Upper lobe of right lung (tissue), 1 donor: ENCODE results near the gene IRGC. TPM values are rescaled to one million over a fixed set of nuclear protein-coding genes. Genes with fewer than 3 reads are reported as not detected.

Experiments
- ATAC-seq: fragments of 200-7000 bp; cut with Tn5 transposase; one replicate; pipeline ENCODE4 v1.9.1; 2020; ENCODE audit warnings: mild to moderate bottlenecking, moderate library complexity
- DNase-seq: peaks from one replicate; pipeline ENCODE4 v3.0.0-alpha.2; 2020
- H3K27ac ChIP-seq: fragments of 200-600 bp; one replicate; pipeline ENCODE4 v1.8.0; 2022
- H3K27me3 ChIP-seq: fragments of 200-600 bp; one replicate; pipeline ENCODE4 v1.8.0; 2022; ENCODE audit warnings: mild to moderate bottlenecking
- H3K36me3 ChIP-seq: fragments of 200-600 bp; one replicate; pipeline ENCODE4 v1.8.0; 2022
- H3K4me1 ChIP-seq: fragments of 200-600 bp; one replicate; pipeline ENCODE4 v1.8.0; 2022
- H3K4me3 ChIP-seq: fragments of 200-600 bp; one replicate; pipeline ENCODE4 v1.8.0; 2022; ENCODE audit warnings: mild to moderate bottlenecking
- H3K9me3 ChIP-seq: fragments of 200-600 bp; one replicate; pipeline ENCODE4 v1.8.0; 2022
- intact Hi-C: fragments of 100-400 bp; cut with DNase I; formaldehyde crosslinking; loops from one replicate; pipeline ENCODE4 v1.11.0; 2022
- long read RNA-seq: library from polyadenylated mRNA; unstranded; transcript quantifications from one replicate; pipeline ENCODE4 v2.0.0, GENCODE V29; 2021
- total RNA-seq: library from RNA; stranded (reverse); fragmentation: NEBNext Ultra II Directional; extraction: Animal tissue kit (Norgen Biotek cat#: 25700); gene quantifications from one replicate; pipeline ENCODE4 v1.2.1, GENCODE V29; 2021
- TF ChIP-seq, protein P1 (sequence below): fragments of 200-600 bp; IDR thresholded peaks from one replicate; pipeline ENCODE4 v1.8.0; 2022; ENCODE audit warnings: antibody characterized with exemption
- donor health status: DM: no; HTN: yes; CAD: no; lungs with severe emphysema.

Gene IRGC, protein sequence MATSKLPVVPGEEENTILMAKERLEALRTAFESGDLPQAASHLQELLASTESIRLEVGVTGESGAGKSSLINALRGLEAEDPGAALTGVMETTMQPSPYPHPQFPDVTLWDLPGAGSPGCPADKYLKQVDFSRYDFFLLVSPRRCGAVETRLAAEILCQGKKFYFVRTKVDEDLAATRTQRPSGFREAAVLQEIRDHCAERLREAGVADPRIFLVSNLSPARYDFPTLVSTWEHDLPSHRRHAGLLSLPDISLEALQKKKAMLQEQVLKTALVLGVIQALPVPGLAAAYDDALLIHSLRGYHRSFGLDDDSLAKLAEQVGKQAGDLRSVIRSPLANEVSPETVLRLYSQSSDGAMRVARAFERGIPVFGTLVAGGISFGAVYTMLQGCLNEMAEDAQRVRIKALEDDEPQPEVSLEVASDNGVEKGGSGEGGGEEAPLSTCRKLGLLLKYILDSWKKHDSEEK
- total RNA-seq = not detected
- long read RNA-seq = 0 reads

DNA sequence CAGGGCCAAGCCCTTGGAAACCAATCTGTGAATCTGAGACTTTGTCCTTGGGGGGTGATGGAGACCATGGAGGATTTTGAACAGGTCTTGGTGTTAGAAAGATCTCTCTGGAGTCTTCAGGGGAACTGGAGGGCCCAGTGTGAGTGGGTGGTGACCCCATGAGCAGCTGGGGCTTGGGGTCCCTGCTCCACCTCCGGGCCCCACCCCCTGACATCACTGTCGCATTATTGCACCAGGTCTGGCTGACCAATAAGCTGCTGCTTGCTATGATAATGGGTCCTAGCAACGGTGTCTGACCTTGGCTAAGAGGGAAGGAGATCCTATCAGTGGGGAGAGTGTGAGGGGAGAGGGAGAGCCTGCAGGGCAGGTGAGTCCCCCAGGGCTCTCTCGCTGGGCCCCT lies at the start of gene IRGC:
Gene IRGC, plus strand, starts transcription at position 301 of the 400 bp plus-strand sequence. CDS start 2,483 bp downstream, outside the sequence.
- DNase-seq (no peak), ATAC-seq (no peak)
- H3K4me3 ChIP-seq = no peak within 1 kb of the TSS
- no peaks in the 10 kb centered on the region for H3K36me3 ChIP-seq
- TF ChIP-seq, protein P1, sequence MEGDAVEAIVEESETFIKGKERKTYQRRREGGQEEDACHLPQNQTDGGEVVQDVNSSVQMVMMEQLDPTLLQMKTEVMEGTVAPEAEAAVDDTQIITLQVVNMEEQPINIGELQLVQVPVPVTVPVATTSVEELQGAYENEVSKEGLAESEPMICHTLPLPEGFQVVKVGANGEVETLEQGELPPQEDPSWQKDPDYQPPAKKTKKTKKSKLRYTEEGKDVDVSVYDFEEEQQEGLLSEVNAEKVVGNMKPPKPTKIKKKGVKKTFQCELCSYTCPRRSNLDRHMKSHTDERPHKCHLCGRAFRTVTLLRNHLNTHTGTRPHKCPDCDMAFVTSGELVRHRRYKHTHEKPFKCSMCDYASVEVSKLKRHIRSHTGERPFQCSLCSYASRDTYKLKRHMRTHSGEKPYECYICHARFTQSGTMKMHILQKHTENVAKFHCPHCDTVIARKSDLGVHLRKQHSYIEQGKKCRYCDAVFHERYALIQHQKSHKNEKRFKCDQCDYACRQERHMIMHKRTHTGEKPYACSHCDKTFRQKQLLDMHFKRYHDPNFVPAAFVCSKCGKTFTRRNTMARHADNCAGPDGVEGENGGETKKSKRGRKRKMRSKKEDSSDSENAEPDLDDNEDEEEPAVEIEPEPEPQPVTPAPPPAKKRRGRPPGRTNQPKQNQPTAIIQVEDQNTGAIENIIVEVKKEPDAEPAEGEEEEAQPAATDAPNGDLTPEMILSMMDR = no peak
- H3K9me3 ChIP-seq = no peaks in the 10 kb centered on the region
- intact Hi-C loops = no loop called here
- H3K4me1 ChIP-seq = no peaks in the 10 kb centered on the region
- no peak within 1 kb of the TSS for H3K27ac ChIP-seq
- no peaks in the 10 kb centered on the region for H3K27me3 ChIP-seq

DNA sequence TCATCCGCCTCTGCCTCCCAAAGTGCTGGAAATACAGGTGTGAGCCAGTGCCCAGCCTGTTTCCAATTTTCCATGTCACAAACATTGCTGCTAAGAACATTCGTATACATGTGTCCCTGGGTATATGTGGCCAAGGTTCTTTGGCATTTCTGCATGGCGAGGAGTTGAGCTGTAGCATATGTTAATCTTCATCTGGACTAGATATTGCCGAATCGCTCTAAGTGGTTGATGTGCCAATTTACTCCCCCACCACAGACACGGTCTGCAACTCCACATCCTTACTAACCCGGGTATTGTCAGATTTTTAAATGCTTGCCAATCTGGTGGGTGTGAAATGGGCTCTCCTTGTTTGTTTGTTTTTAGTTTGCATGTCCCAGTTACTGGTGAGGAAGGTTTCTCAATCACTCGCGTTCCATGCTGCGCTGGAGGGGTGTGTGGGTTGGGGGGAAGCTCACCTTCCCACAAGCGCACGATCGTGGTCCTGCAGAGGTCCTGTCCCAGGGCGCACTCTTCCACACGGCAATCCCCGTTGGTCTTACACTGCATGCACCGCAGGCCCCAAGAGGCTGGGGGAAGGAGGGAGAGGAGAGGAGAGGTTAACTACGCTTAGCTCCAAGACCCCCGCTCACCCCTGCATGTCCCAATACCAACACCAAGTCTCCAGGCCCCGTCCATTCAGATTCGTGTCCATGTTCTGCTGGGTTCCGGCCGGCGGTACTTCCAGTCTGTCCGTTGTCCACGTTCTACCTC lies 48.6 kb upstream of the IRGC start:
- no peak for ATAC-seq
- intact Hi-C loops = no loop called here
- Histone ChIP-seq H3K27ac (no peak overlapping the region), H3K4me3 (no peak overlapping the region), H3K27me3 (no peaks in the 10 kb centered on the region), H3K9me3 (no peaks in the 10 kb centered on the region), H3K4me1 (peaks cover 29% of the 10 kb centered on the region), H3K36me3 (peaks cover 28% of the 10 kb centered on the region)
- TF ChIP-seq, protein P1 = no peak
- peak; percentile 70 for DNase-seq

DNA sequence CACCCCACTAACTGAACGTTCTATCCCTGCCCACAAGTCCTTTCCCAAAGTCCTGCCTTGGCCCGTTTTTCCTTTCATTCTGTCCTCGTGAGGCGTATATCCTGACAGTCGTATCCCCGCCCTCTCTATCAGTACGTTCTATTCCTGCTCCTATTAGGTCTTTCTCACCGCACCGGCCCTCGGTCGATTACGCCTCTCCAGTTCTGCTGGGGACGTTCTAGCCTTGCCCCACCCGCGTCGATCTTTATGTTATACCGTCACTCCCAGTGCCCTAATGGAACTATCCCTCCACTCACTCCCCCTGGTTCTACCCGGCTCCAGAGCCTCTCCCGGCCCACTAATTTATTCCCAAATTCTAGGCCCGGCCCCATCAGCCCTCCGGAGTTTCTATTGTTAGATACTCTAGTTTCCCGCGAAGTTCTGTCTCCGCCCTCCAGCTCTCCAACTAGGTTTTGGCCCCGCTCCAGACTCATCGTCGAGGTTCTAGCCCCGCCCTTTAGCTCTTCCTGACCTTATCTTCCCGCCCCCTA lies 47.9 kb upstream of the IRGC start:
- intact Hi-C loops = no loop called here
- no peaks in the 10 kb centered on the region for H3K9me3 ChIP-seq
- H3K27me3 ChIP-seq = no peaks in the 10 kb centered on the region
- peak overlapping the region; percentile 40 for H3K4me3 ChIP-seq
- no peak for ATAC-seq
- TF ChIP-seq, protein P1 = no peak
- H3K27ac ChIP-seq = no peak overlapping the region
- peaks cover 28% of the 10 kb centered on the region for H3K36me3 ChIP-seq
- no peak for DNase-seq
- H3K4me1 ChIP-seq = peaks cover 29% of the 10 kb centered on the region

DNA sequence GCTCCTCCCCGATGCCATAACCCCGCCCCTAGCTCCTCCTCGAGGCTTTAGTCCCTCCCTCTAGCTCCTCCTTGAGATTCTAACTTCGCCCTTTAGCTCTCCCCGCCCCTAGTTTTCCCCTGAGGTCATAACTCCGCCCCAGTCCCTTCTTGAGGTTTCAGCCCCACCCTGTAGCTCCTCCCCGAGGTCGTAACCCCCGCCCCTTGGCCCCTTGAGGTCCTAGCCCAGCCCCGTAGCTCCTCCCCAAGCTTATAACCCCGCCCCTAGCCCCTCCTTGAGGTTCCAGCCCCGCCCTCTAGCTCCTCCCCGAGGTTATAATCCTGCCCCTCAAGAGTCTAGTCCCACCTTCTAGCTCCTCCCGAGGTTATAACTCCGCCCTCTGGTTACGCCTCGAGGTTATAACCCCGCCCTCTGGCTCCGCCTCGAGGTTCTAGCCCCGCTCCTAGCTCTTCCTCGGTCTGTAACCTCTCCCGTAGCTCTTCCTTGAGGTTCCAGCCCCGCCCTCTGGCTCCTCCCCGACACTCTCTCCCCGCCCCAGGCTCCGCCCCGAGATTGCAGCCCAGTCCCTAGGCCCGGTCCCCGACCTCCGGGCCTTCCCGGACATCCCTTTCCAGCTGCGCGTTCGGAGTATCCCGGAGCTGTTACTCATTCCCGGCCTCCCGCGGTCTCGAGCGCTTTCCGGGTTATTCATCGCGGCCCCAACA lies 47.3 kb upstream of the IRGC start:
- TF ChIP-seq, protein P1 = no peak
- ATAC-seq (peak; percentile 91), DNase-seq (peak; percentile 99)
- H3K4me1 ChIP-seq = peaks cover 26% of the 10 kb centered on the region
- intact Hi-C loops = no loop called here
- H3K27ac ChIP-seq = peak overlapping the region; percentile 94
- H3K9me3 ChIP-seq = no peaks in the 10 kb centered on the region
- H3K4me3 ChIP-seq = peak overlapping the region; percentile 72
- H3K36me3 ChIP-seq = peaks cover 28% of the 10 kb centered on the region
- no peaks in the 10 kb centered on the region for H3K27me3 ChIP-seq

DNA sequence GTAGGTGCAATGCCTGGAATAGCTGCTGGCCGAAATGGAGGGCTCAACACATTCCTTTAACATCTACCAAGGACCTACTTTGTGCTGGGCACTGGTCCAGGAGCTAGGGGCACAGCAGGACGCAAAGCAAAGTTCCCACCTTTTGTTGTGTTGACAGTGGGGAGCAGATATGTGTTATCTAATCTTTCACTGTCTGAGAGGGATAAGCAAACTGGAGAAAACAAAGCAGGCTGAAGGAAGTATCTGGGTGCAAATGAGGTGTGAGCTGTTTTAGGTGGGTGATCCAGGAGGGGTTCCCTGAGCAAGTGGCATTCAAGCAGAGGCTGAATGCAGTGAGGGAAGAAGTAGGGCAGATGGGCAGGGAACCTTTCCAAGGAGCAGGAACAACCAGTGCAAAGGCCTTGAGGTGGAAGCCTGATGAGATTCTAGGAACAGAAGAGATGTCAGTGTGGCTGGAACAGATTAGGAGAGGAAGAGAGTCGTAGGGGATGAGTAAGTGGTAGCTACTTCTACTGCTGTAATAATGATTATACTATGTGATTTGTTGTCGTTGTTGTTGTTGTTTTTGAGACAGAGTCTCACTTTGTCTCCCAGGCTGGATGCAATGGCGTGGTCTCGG lies 43.7 kb upstream of the IRGC start:
- TF ChIP-seq, protein P1 = no peak
- no peak overlapping the region for H3K27ac ChIP-seq
- no peaks in the 10 kb centered on the region for H3K27me3 ChIP-seq
- ATAC-seq (no peak), DNase-seq (no peak)
- H3K9me3 ChIP-seq = no peaks in the 10 kb centered on the region
- no peak overlapping the region for H3K4me3 ChIP-seq
- peaks cover 3% of the 10 kb centered on the region for H3K36me3 ChIP-seq
- H3K4me1 ChIP-seq = peaks cover 16% of the 10 kb centered on the region
- intact Hi-C loops = no loop called here
